HG03097 (cell line): Measurements from ENCODE around the gene PDCD6IP.
"Not testable (repeated sequence)": the region's sequence is repeated elsewhere in the genome, so short reads cannot be mapped to it uniquely, and the experiment has no call there.

Experiments used
- ATAC-seq: cut with Tn5 transposase; IDR thresholded peaks from one replicate; pipeline ENCODE4 v1.9.1; 2021; ENCODE audit not compliant: unreplicated experiment, low FRiP score

PDCD6IP gene

DNA sequence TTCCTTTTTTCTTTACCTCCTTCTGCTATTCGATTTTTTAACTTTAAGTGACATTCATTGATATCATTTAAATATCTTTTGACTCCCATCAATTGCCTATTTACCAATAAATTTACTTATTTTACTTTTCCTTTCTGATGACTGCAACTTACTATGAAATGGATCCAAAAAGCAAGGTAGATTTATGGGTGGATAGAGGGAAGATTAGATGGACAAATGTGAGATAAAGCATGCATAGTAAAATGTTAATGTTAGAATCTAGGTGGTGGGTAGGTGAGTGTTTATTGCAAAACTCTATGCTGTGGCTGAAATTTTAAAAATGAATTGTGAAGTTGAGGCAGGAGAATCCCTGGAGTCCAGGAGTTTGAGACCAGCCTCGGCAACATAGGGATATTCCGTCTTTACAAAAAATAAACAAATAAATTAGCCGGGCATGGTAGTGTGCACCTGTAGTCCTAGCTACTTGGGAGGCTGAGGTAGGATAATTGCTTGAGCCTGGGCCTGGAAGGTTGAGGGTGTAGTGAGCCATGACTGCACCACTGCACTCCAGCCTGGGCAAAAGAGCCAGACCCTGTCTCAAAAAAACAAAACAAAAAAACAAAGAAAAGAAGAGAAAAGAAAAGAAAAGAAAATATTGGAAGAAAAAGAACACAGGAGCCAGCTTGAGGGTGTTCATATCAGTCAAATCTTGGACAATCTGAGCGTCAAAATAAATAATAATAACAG is 6.1 kb upstream of the PDCD6IP start:
- no peak for ATAC-seq

DNA sequence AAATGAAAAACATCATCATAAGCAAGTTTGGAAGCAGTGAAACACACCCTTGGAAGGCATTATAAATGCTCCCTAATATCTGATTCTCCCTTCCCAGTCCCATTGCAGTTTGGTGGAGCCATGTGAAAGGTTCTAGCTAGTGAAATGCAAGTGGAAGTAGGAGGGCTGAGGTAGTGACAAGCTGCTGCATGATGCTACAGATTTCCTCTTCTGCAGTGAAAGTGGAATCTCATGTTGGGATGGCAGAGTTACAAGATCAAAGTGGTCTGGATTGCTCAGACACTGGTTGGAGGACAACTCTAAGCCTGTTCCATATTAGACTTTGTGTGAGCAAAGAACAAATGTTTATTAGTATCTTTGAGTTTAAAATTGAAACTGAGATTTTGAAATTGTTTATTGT is 3.3 kb upstream of the PDCD6IP start:
- no peak for ATAC-seq

- no peak for ATAC-seq
Observed at GRCh38 chr3:33795856-33796536, 2.4 kb upstream of the PDCD6IP start.

GRCh38 chr3:33798113-33798417 is 365 bp upstream of the PDCD6IP start:
- peak; percentile 36 for ATAC-seq

- no peak for ATAC-seq
Observed at GRCh38 chr3:33799202-33799551, 747 bp downstream of the PDCD6IP start.

GRCh38 chr3:33803252-33803651 is 4.8 kb downstream of the PDCD6IP start:
- ATAC-seq = no peak

DNA sequence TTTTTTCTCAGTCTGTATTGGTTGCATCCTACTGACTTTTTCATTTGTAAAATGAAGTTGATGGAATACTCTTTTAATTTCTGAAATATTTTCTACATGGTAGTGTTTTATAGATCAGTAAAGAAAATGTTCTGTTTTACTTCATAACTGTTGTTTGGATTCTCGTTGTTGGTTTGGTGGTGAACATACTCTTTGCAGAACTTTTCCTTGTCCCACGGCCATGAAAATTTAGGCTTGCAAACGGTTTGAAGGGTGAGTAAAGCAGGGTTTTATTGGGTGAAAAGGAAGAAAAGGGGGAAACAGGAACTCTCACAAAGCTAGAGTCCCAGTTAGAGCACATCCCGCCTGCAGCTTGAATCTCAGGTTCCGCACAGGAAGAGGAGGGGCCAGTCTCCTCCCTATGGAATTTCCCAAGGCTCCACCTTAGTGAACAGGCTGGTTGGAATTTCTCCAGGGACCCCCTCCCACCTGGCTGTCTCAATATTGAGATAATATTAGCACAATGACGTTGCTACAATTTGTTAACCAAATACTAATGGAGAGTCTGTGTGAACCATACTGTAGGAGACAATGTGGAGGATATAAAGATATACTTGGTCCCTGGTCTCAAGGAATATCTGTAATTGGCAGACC is 5.6 kb downstream of the PDCD6IP start:
- ATAC-seq = no peak

DNA sequence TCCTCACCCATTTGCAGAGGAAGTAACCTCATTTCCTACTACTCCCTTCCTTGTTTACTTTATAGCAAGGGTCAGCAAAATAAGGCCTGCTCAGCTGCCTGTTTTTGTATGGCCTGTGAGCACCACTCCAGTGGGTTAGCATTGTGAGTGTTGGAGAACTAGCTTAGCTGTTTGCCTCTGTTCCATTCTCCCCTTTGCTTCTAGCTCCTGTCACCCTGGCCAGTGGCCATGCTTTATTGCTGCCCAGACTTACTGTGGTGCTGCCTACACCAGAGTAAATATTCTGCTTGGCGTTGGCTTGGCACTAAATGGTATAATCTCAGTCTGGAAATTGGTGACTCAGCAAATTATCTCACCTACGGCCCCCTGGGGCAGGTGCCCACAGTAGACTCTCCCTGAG is 8.8 kb downstream of the PDCD6IP start:
- no peak for ATAC-seq

DNA sequence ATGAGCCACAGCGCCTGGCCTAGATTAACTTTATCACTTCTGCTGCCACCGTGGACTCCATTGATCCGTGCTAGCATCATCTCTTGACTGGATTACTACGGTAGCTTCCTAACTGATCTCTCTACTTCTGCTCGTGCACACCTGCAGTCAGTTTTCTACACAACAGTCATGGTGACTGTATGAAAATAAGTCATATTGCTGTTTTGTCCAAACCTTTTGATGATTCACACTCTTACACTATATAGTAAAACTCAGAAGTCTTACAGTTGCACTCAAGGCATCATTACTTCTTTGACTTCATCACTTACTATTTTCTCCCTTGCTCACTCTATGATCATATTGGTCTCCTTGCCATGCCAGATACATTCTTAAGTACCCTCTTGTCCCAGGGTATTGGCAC is 10.1 kb downstream of the PDCD6IP start:
- ATAC-seq = no peak

- no peak for ATAC-seq
Observed at GRCh38 chr3:33810545-33810944, 12.1 kb downstream of the PDCD6IP start.

DNA sequence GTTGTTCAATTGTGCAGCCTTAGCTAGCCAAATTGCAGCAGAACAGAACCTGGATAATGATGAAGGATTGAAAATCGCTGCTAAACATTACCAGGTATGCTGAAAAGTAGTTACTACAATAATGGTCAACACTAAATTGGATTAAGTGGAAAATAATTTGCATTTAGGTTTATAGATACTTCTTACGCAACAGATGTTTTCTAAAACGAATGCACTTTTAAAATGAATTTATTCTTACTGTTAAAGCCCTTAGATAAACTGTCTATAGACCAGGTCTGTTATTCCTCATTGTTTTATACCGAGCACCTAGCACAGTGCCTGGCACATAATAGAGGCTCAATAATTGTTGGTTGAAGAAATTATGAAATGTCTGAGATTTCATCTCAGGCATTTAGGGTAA is 23.6 kb downstream of the PDCD6IP start:
- no peak for ATAC-seq

- ATAC-seq = no peak
Observed at GRCh38 chr3:33823821-33824220, 25.4 kb downstream of the PDCD6IP start.

GRCh38 chr3:33825111-33825510 is 26.7 kb downstream of the PDCD6IP start:
- no peak for ATAC-seq

DNA sequence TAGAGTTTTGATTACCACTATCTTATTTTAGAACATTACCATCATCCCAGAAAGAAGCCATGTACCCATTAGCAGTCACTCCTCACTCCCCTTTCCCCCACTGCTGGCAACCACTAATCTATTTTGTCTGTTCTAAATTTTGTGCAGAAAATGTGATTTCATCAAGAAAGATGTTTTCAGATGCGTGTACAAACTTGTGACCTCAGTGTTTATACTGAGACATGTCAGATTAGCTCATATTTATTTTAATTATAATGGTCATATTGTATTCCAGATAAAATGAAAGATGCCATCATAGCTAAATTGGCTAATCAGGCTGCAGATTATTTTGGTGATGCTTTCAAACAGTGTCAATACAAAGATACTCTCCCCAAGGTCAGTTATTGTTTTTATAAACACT is 27.8 kb downstream of the PDCD6IP start:
- ATAC-seq = no peak

DNA sequence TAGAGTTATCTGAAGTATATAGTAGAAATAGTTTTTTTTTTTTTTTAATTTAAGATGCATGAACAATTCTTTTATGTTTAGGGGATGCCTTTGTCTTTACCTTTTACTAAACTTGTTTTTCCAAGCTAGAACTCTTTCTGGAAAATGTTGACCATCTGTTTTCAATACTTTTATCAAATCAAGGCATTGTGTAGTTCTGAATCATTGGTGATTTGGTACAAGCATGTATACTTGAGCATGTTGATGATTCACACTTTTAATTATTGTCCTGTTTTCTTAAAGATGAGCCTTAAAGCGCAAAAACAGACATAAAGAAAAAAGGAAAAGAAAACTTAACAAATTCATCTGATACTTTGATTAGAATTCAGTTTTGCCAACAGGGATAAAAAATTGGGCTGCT is 28.3 kb downstream of the PDCD6IP start:
- no peak for ATAC-seq

DNA sequence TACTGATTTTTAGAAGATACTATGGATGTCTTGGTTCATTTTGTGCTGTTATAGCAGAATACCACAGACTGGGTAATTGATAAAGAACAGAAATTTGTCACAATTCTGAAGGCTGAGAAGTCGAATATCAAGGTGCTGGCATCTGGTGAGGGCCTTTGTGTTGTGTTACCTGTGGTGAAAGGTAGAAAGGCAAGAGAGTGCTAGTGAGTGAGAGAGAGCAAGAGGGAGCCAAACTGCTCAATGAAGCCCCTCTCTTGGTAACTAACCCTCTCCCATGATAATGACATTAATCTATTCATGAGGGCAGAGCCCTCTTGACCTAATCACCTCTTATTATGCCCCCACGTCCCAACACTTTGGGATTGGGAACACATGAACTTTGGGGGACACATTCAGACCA is 31.3 kb downstream of the PDCD6IP start:
- ATAC-seq = no peak

GRCh38 chr3:33831053-33831452 is 32.6 kb downstream of the PDCD6IP start:
- ATAC-seq = no peak

DNA sequence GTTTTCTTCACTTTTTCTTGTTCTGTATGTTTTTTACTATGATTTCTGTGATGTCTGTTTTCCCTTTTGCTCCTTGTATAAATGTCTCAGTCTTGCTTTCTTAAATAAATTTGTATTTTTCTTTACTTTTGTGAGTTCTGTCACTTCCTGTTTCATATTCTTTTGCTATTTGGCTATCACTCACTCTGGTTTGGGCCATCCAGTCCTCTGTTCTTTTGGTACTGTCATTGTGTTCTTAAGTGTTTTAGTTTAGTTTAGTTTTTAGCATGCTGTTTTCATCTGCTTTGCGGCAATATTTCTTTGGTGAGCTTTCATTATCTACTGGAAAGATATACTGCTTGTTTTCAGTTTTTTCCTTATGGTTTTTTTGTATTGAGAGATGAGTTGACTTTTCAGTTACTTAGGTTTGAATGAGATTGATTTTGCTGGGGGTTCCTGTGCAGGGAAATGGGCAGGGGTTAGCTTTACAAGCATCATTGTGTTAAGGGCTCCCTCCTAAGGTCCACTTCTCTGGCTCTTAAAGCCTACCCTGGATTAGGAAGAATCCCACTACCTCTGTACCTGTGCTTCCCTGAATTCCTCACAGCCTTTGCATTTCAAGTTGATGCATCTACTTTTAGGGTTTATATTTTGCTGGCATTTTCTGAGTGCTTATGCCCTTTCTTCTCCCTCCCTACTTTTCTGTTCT is 35.1 kb downstream of the PDCD6IP start:
- ATAC-seq = no peak

- ATAC-seq = no peak
Observed at GRCh38 chr3:33834096-33834453, 35.6 kb downstream of the PDCD6IP start.

DNA sequence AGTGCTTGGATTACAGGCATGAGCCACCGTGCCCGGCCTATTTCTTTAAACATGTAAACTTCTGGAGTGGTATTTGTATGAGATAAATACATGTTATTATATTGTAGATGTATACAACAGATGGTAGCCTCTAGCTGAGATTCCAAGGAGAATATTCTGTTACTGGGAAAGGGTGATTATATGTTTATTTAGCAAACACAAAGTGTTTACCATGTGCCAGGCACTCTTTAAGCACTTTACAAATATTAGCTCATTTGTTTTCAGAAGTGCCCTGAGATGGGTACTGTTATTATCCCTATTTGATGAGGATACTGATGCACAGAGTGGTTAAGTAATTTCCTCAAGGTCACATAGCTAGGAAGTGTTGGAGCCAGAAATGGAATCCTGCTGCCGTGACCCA is 38.8 kb downstream of the PDCD6IP start:
- not testable (repeated sequence) for ATAC-seq

DNA sequence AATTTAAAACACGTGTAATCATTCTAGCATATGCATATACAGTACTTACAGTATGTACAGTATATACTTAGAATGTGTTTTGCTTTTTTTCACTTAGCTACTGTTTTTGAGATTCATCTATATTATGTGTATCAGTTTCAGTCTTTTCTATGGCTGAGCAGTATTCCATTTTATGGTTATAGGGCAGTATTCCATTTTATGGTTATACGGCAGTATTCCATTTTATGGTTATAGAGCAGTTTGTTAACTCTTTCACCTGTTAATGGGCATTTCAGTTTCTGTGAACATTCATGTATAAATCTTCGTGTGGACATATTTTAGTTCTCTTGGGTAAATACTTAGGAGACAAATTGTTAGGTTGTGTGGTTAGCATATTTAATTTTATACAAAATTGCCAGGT is 40.9 kb downstream of the PDCD6IP start:
- ATAC-seq = no peak

GRCh38 chr3:33840179-33840578 is 41.7 kb downstream of the PDCD6IP start:
- no peak for ATAC-seq
